ENCODE results near the gene RLIM.

The RLIM gene

DNA sequence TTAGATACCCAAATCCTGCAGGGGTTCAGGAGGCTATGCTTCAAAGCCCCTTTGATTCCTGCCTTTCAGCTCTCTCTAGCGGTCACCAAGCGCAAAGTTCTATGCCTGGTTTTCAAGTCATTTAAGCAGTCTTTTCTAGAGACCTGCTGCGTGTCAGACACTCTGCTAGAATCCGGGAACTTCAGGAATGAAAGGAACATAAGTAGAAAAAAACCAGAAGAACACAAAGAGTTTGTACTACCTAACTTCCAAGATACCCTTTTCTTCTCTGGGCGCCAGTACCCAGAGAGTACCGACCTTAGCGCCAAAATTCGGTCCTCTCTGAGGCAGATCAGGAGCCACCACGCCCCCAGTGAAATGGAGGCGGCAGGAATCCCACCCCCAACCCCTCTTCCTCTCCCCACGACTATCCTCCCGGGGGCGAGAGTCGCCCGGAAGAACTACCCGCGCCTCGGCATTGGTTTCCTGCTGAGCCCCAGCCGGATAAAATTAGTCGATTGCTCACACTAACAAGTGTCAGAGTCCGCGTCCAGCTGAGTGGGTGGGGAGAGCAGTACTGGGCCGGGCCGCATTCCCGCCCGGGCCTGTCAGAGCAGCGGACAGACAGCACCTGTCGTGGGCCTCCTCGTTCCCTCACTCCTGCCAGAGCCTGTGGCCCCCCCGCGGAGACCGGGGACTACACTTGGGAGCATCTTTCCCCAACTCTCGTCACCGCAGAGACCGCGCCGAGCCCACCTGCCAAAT lies 78.8 kb downstream of the RLIM start:
- DNase-seq: peak; percentile 8 to 25
